MM.1S (cell line): ENCODE measurements around the gene ZNF555.

ENCODE experiments used
- DNase-seq: peaks from one replicate; pipeline ENCODE4 v3.0.0-alpha.2; 2015
- H2AFZ ChIP-seq: fragments of 300-600 bp; sonication (generic); 2 replicates; pipeline ENCODE4 v1.6.0; 2016; ENCODE audit warnings: antibody characterized with exemption, low read length
- H3F3A ChIP-seq: fragments of 300-600 bp; sonication (generic); 2 replicates; pipeline ENCODE4 v1.6.1; 2016; ENCODE audit warnings: mild to moderate bottlenecking, antibody characterized with exemption, low read length, moderate library complexity, mixed read lengths; ENCODE audit not compliant: insufficient read depth
- H3K27ac ChIP-seq: fragments of 300-600 bp; sonication (generic); 2 replicates; pipeline ENCODE4 v1.5.1; 2016; ENCODE audit warnings: mild to moderate bottlenecking, low read length
- H3K27me3 ChIP-seq: fragments of 300-600 bp; sonication (generic); replicated peaks from 2 replicates; pipeline ENCODE4 v1.6.0; 2016; ENCODE audit warnings: low read length; ENCODE audit not compliant: insufficient read depth
- H3K36me3 ChIP-seq: fragments of 300-600 bp; sonication (generic); replicated peaks from 2 replicates; pipeline ENCODE4 v1.6.1; 2016; ENCODE audit warnings: mild to moderate bottlenecking, low read length, mixed read lengths; ENCODE audit not compliant: insufficient read depth
- H3K4me1 ChIP-seq: fragments of 300-600 bp; sonication (generic); 2 replicates; pipeline ENCODE4 v1.6.1; 2016; ENCODE audit warnings: low read length, mixed read lengths
- H3K4me2 ChIP-seq: fragments of 300-600 bp; sonication (generic); 2 replicates; pipeline ENCODE4 v1.6.0; 2016; ENCODE audit warnings: low read depth, low read length
- H3K4me3 ChIP-seq: fragments of 300-600 bp; sonication (generic); 2 replicates; pipeline ENCODE4 v1.5.1; 2016; ENCODE audit warnings: low read length, mixed read lengths
- H3K79me2 ChIP-seq: fragments of 300-600 bp; sonication (generic); 2 replicates; pipeline ENCODE4 v1.6.1; 2016; ENCODE audit warnings: mixed run types, low read length, mixed read lengths
- H3K9ac ChIP-seq: fragments of 300-600 bp; sonication (generic); 2 replicates; pipeline ENCODE4 v1.6.1; 2016; ENCODE audit warnings: low read length, mixed read lengths
- H3K9me2 ChIP-seq: fragments of 300-600 bp; sonication (generic); replicated peaks from 2 replicates; pipeline ENCODE4 v1.6.1; 2016; ENCODE audit warnings: mild to moderate bottlenecking, low read length, mixed read lengths; ENCODE audit not compliant: insufficient read depth
- H3K9me3 ChIP-seq: fragments of 300-600 bp; sonication (generic); replicated peaks from 2 replicates; pipeline ENCODE4 v1.6.1; 2016; ENCODE audit warnings: mild to moderate bottlenecking, low read length, mixed read lengths; ENCODE audit not compliant: insufficient read depth
- H4K20me1 ChIP-seq: fragments of 300-600 bp; sonication (generic); 2 replicates; pipeline ENCODE4 v1.6.1; 2016; ENCODE audit warnings: mild to moderate bottlenecking, low read length, moderate library complexity, mixed read lengths; ENCODE audit not compliant: insufficient read depth
- EZH2 ChIP-seq: fragments of 300-600 bp; sonication (generic); optimal IDR thresholded peaks from 2 replicates; pipeline ENCODE3; 2017; ENCODE audit warnings: low read depth, mild to moderate bottlenecking, antibody characterized with exemption, low read length, mixed read lengths
- EZH2phosphoT487 ChIP-seq: fragments of 300-600 bp; sonication (generic); IDR thresholded peaks from 2 replicates; pipeline ENCODE4 v1.6.1; 2018; ENCODE audit warnings: antibody characterized with exemption, low read length
- TF ChIP-seq, protein P1 (sequence below): fragments of 300-600 bp; sonication (generic); IDR thresholded peaks from 2 replicates; pipeline ENCODE4 v1.5.1; 2016; ENCODE audit warnings: antibody characterized with exemption, low read length, mixed read lengths

The ZNF555 gene

DNA sequence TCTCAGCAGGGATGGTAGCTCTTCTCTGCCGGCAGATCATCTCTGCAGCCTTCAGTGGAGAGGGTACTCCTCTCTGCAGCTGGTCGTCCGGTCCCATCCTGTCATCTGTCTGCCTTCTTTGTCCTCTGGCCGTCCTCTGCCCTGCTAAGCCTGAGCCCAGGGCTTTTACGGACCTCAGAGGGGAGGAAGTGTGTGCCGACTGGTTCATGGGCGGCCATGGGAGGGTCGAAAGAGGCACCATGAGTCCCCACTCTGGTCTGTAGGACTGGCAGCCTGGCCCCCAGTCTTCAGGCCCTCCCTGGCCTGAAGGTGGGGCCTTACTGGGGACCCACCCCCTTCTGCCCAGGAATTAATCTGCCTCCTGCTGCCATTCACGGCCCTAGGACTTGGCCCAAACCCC lies 17.6 kb upstream of the ZNF555 start:
- no peak for DNase-seq
- Histone ChIP-seq H3K9me2 (no peaks in the 10 kb centered on the region), H3F3A (no peaks in the 10 kb centered on the region), H3K4me1 (no peaks in the 10 kb centered on the region), H3K9ac (no peak overlapping the region), H3K27me3 (no peaks in the 10 kb centered on the region), H3K27ac (no peak overlapping the region), H2AFZ (no peak overlapping the region), H4K20me1 (no peaks in the 10 kb centered on the region), H3K36me3 (no peaks in the 10 kb centered on the region), H3K79me2 (0 out of 2 replicates have a peak, but pooled peaks cover 4% of the 10 kb centered on the region), H3K4me2 (no peak overlapping the region), H3K4me3 (no peak overlapping the region), H3K9me3 (no peaks in the 10 kb centered on the region)
- TF ChIP-seq EZH2: no peak
- TF ChIP-seq, protein P1, sequence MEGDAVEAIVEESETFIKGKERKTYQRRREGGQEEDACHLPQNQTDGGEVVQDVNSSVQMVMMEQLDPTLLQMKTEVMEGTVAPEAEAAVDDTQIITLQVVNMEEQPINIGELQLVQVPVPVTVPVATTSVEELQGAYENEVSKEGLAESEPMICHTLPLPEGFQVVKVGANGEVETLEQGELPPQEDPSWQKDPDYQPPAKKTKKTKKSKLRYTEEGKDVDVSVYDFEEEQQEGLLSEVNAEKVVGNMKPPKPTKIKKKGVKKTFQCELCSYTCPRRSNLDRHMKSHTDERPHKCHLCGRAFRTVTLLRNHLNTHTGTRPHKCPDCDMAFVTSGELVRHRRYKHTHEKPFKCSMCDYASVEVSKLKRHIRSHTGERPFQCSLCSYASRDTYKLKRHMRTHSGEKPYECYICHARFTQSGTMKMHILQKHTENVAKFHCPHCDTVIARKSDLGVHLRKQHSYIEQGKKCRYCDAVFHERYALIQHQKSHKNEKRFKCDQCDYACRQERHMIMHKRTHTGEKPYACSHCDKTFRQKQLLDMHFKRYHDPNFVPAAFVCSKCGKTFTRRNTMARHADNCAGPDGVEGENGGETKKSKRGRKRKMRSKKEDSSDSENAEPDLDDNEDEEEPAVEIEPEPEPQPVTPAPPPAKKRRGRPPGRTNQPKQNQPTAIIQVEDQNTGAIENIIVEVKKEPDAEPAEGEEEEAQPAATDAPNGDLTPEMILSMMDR: no peak
- TF ChIP-seq EZH2phosphoT487: no peak

DNA sequence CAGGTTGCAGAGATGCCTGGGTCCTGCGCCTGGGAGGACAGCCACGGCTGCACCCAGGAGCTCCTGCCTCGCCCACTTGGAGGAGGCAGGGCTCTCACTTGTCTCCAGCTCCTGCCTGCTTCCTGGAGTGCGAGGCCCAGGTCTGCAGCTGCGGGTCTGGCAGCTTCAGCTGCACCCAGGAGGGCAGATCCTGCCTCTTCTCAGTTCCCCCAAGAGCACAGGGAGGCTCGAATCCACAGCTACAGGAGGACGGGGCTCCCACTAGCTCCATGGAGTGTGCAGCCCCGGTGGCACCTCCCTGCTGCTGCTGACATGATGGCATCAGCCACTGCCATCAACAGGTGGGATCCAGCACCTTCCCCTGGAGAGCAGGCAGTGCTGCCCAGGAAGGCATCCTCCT lies 17.1 kb upstream of the ZNF555 start:
- no peaks in the 10 kb centered on the region for H3K9me3 ChIP-seq
- no peaks in the 10 kb centered on the region for H3K36me3 ChIP-seq
- no peak overlapping the region for H3K27ac ChIP-seq
- no peaks in the 10 kb centered on the region for H4K20me1 ChIP-seq
- H3K4me3 ChIP-seq: no peak overlapping the region
- no peak overlapping the region for H3K9ac ChIP-seq
- H3F3A ChIP-seq: no peaks in the 10 kb centered on the region
- no peak overlapping the region for H3K4me2 ChIP-seq
- no peak for DNase-seq
- no peaks in the 10 kb centered on the region for H3K27me3 ChIP-seq
- no peaks in the 10 kb centered on the region for H3K4me1 ChIP-seq
- no peaks in the 10 kb centered on the region for H3K9me2 ChIP-seq
- 0 out of 2 replicates have a peak, but pooled peaks cover 4% of the 10 kb centered on the region for H3K79me2 ChIP-seq
- TF ChIP-seq EZH2: no peak
- no peak for TF ChIP-seq EZH2phosphoT487
- TF ChIP-seq, protein P1: no peak
- no peak overlapping the region for H2AFZ ChIP-seq

DNA sequence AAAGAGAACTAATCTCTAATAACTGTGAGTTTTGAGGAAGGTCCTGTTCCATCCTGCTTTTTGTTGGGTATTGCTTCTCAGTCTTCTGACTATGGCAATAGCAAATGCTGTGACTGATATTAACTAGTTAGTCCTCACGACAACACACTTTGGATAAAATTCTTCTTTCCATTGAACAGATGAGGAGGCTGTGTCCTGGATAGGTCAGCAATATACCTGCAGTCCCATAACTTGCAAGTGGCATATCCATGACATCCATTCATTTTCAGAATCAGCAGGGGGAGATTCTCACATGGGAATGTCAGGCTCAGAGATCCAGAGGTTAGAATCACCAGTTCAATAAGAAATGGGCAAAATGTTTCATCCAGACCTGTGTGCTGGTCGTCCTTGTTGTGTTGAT lies 14.3 kb upstream of the ZNF555 start:
- Histone ChIP-seq H3K4me3 (no peak overlapping the region), H3K4me2 (no peak overlapping the region), H3K27ac (no peak overlapping the region), H2AFZ (no peak overlapping the region), H3K79me2 (no peaks in the 10 kb centered on the region), H3K4me1 (no peaks in the 10 kb centered on the region), H3K27me3 (no peaks in the 10 kb centered on the region), H3K9me3 (no peaks in the 10 kb centered on the region), H3K36me3 (no peaks in the 10 kb centered on the region), H3F3A (no peaks in the 10 kb centered on the region), H3K9me2 (no peaks in the 10 kb centered on the region), H3K9ac (no peak overlapping the region), H4K20me1 (no peaks in the 10 kb centered on the region)
- no peak for DNase-seq
- TF ChIP-seq EZH2 (no peak), EZH2phosphoT487 (no peak)
- TF ChIP-seq, protein P1: no peak
